ENCODE measurements around the gene PNMA8A. TPM values are rescaled to one million over a fixed set of nuclear protein-coding genes. Genes with fewer than 3 reads are reported as not detected.

Gene PNMA8A
- total RNA-seq, 4 donors from 2014 or later, result 0.38 TPM; not detected in 3

- intact Hi-C loops (cut with DNase I), result no loop called here
- H3K4me1 ChIP-seq, result peaks cover 4 to 14% (median 6%) of the 10 kb centered on the region in 3 donors
- H3K27ac ChIP-seq, result no peak overlapping the region
- no peaks in the 10 kb centered on the region for H3K36me3 ChIP-seq
- no peaks in the 10 kb centered on the region for H3K9me3 ChIP-seq
- no peak for DNase-seq
- TF ChIP-seq POLR2A (IDR thresholded peaks at IDR 0.05) (no peak), CTCF (IDR thresholded peaks at IDR 0.05) (no peak)
- H3K27me3 ChIP-seq, result peaks cover 0 to 92% (median 6%) of the 10 kb centered on the region in 4 donors
- 79 to 81% methylated on average over 8 of the region's 8 CpGs for WGBS, 2 donors
- no peak overlapping the region for H3K4me3 ChIP-seq
Observed at GRCh38 chr19:46474211-46474610, 2.8 kb upstream of the PNMA8A start.

GRCh38 chr19:46472592-46472991, 1.2 kb upstream of the PNMA8A start:
- no peak for TF ChIP-seq CTCF (IDR thresholded peaks at IDR 0.05)
- TF ChIP-seq POLR2A (IDR thresholded peaks at IDR 0.05), result no peak

GRCh38 chr19:46471811-46472543, 614 bp upstream of the PNMA8A start:
- H3K36me3 ChIP-seq, result no peaks in the 10 kb centered on the region
- no peaks in the 10 kb centered on the region for H3K9me3 ChIP-seq
- TF ChIP-seq POLR2A (IDR thresholded peaks at IDR 0.05), result no peak
- no peak for TF ChIP-seq CTCF (IDR thresholded peaks at IDR 0.05)
- H3K27ac ChIP-seq, result peak overlapping the region in 2 of 4 donors; percentile 46 to 56
- intact Hi-C loops (cut with DNase I), result no loop called here
- H3K4me3 ChIP-seq, result peak overlapping the region in 3 of 4 donors; percentile 7 to 57 (median 34)
- peaks cover 4 to 14% (median 6%) of the 10 kb centered on the region in 3 donors for H3K4me1 ChIP-seq
- peaks cover 0 to 96% (median 6%) of the 10 kb centered on the region in 4 donors for H3K27me3 ChIP-seq
- no peak for DNase-seq
- 59 to 61% methylated on average over 10 of the region's 11 CpGs for WGBS, 2 donors

More at GRCh38 chr19:46472592-46472991, 1.2 kb upstream of the PNMA8A start:
- WGBS, 2 donors, result 53 to 64% methylated on average over 3 to 4 of the region's 4 CpGs
- intact Hi-C loops (cut with DNase I), result no loop called here
- no peak overlapping the region for H3K4me3 ChIP-seq
- H3K27me3 ChIP-seq, result peaks cover 0 to 95% (median 6%) of the 10 kb centered on the region in 4 donors
- peaks cover 4 to 14% (median 6%) of the 10 kb centered on the region in 3 donors for H3K4me1 ChIP-seq
- no peak overlapping the region for H3K27ac ChIP-seq
- no peaks in the 10 kb centered on the region for H3K36me3 ChIP-seq
- no peak for DNase-seq
- no peaks in the 10 kb centered on the region for H3K9me3 ChIP-seq

- H3K4me3 ChIP-seq, result no peak overlapping the region
- 79 to 96% methylated on average over 2 to 7 of the region's 10 CpGs for WGBS, 2 donors
- H3K9me3 ChIP-seq, result no peaks in the 10 kb centered on the region
- H3K27me3 ChIP-seq, result peaks cover 0 to 96% (median 6%) of the 10 kb centered on the region in 4 donors
- H3K4me1 ChIP-seq, result peaks cover 4 to 22% (median 6%) of the 10 kb centered on the region in 3 donors
- DNase-seq, result no peak
- TF ChIP-seq POLR2A (IDR thresholded peaks at IDR 0.05) (no peak), CTCF (IDR thresholded peaks at IDR 0.05) (no peak)
- H3K36me3 ChIP-seq, result no peaks in the 10 kb centered on the region
- intact Hi-C loops (cut with DNase I), result no loop called here
- no peak overlapping the region for H3K27ac ChIP-seq
Observed at GRCh38 chr19:46470376-46470775, 987 bp downstream of the PNMA8A start.

GRCh38 chr19:46469541-46470185, 1.7 kb downstream of the PNMA8A start:
- Histone ChIP-seq H3K9me3 (no peaks in the 10 kb centered on the region), H3K27me3 (peaks cover 0 to 98% (median 6%) of the 10 kb centered on the region in 4 donors), H3K27ac (no peak overlapping the region), H3K4me3 (no peak overlapping the region), H3K4me1 (peaks cover 4 to 22% (median 6%) of the 10 kb centered on the region in 3 donors), H3K36me3 (no peaks in the 10 kb centered on the region)
- 89% methylated on average over 10 to 18 of the region's 18 CpGs for WGBS, 2 donors
- DNase-seq, result no peak
- intact Hi-C loops (cut with DNase I), result no loop called here
- TF ChIP-seq POLR2A (IDR thresholded peaks at IDR 0.05) (no peak), CTCF (IDR thresholded peaks at IDR 0.05) (no peak)

Measured in esophagus squamous epithelium (tissue), 5 donors.